Loucy (cell line): ENCODE measurements around the gene ZDHHC13.

Experiments used
- H2AFZ ChIP-seq: fragments of 200-600 bp; sonication (generic); 2 replicates; pipeline ENCODE4 v1.6.0; 2016; ENCODE audit warnings: antibody characterized with exemption, mild to moderate bottlenecking, low read length, moderate library complexity
- H3F3A ChIP-seq: fragments of 200-600 bp; 2 replicates; pipeline ENCODE4 v1.6.0; 2016; ENCODE audit warnings: antibody characterized with exemption, low read depth, mild to moderate bottlenecking
- H3K27me3 ChIP-seq: fragments of 200-600 bp; sonication (generic); 2 replicates; pipeline ENCODE4 v1.6.1; 2014; ENCODE audit warnings: low read length, mild to moderate bottlenecking; ENCODE audit not compliant: insufficient read depth, poor library complexity, severe bottlenecking
- H3K36me3 ChIP-seq: fragments of 200-600 bp; sonication (generic); 2 replicates; pipeline ENCODE4 v1.6.1; 2016; ENCODE audit warnings: low read length; ENCODE audit not compliant: insufficient read depth
- H3K4me1 ChIP-seq: fragments of 200-600 bp; sonication (generic); 2 replicates; pipeline ENCODE4 v1.5.1; 2014; ENCODE audit warnings: low read length, mild to moderate bottlenecking; ENCODE audit not compliant: insufficient read depth, poor library complexity, severe bottlenecking
- H3K4me2 ChIP-seq: fragments of 200-600 bp; sonication (generic); 2 replicates; pipeline ENCODE4 v1.6.0; 2014; ENCODE audit warnings: antibody characterized with exemption, low read length, low read depth, mild to moderate bottlenecking; ENCODE audit not compliant: poor library complexity, severe bottlenecking
- H3K4me3 ChIP-seq: fragments of 200-600 bp; sonication (generic); 2 replicates; pipeline ENCODE4 v1.5.1; 2014; ENCODE audit warnings: low read length, mild to moderate bottlenecking, mixed read lengths; ENCODE audit not compliant: poor library complexity, severe bottlenecking
- H3K79me2 ChIP-seq: fragments of 200-600 bp; sonication (generic); 2 replicates; pipeline ENCODE4 v1.6.1; 2014; ENCODE audit warnings: low read length; ENCODE audit not compliant: insufficient read depth
- H3K9ac ChIP-seq: fragments of 200-600 bp; sonication (generic); 2 replicates; pipeline ENCODE4 v1.6.0; 2014; ENCODE audit warnings: mild to moderate bottlenecking, low read depth, low read length, moderate library complexity; ENCODE audit not compliant: poor library complexity, severe bottlenecking
- H3K9me2 ChIP-seq: fragments of 200-600 bp; sonication (generic); replicated peaks from 2 replicates; pipeline ENCODE4 v1.6.1; 2016; ENCODE audit warnings: low read depth, low read length, mixed read lengths
- H3K9me3 ChIP-seq: fragments of 200-600 bp; sonication (generic); 2 replicates; pipeline ENCODE4 v1.6.1; 2014; ENCODE audit warnings: mild to moderate bottlenecking, antibody characterized with exemption, low read length, low read depth; ENCODE audit not compliant: insufficient read depth
- H4K20me1 ChIP-seq: fragments of 200-600 bp; sonication (generic); 2 replicates; pipeline ENCODE4 v1.6.0; 2014; ENCODE audit warnings: antibody characterized with exemption, low read length, mild to moderate bottlenecking; ENCODE audit not compliant: insufficient read depth, poor library complexity, severe bottlenecking
- CTCF ChIP-seq: fragments of 200-600 bp; sonication (generic); conservative IDR thresholded peaks from 2 replicates; pipeline ENCODE4 v1.5.1; 2014; ENCODE audit warnings: mild to moderate bottlenecking, antibody characterized with exemption, low read length
- EZH2phosphoT487 ChIP-seq: fragments of 200-600 bp; IDR thresholded peaks from 2 replicates; pipeline ENCODE4 v1.6.1; 2018; ENCODE audit warnings: antibody characterized with exemption, mild to moderate bottlenecking, moderate library complexity, borderline replicate concordance

ZDHHC13 gene

GRCh38 chr11:19218786-19219460 is 102.0 kb downstream of the ZDHHC13 start:
- Histone ChIP-seq H3F3A (no peaks in the 10 kb centered on the region), H3K36me3 (peaks cover 7% of the 10 kb centered on the region; the same call in 1 of the 2 replicates), H3K79me2 (no peaks in the 10 kb centered on the region), H3K4me2 (no peak overlapping the region), H3K4me3 (no peak overlapping the region), H3K9me2 (no peaks in the 10 kb centered on the region), H4K20me1 (no peaks in the 10 kb centered on the region), H3K9ac (no peak overlapping the region), H3K4me1 (peaks cover 21% of the 10 kb centered on the region), H3K9me3 (no peaks in the 10 kb centered on the region; the same call in 1 of the 2 replicates), H2AFZ (no peak overlapping the region), H3K27me3 (no peaks in the 10 kb centered on the region)
- TF ChIP-seq EZH2phosphoT487 (no peak), CTCF (no peak)

- H3F3A ChIP-seq, result no peaks in the 10 kb centered on the region
- no peak overlapping the region for H3K9ac ChIP-seq
- peaks cover 16% of the 10 kb centered on the region for H3K4me1 ChIP-seq
- no peak overlapping the region for H3K4me2 ChIP-seq
- no peak overlapping the region for H2AFZ ChIP-seq
- no peaks in the 10 kb centered on the region for H3K79me2 ChIP-seq
- H3K9me3 ChIP-seq, result no peaks in the 10 kb centered on the region; the same call in 1 of the 2 replicates
- H3K4me3 ChIP-seq, result no peak overlapping the region
- peaks cover 25% of the 10 kb centered on the region; the same call in 1 of the 2 replicates for H3K36me3 ChIP-seq
- no peaks in the 10 kb centered on the region for H4K20me1 ChIP-seq
- no peaks in the 10 kb centered on the region for H3K27me3 ChIP-seq
- TF ChIP-seq CTCF, result no peak
- TF ChIP-seq EZH2phosphoT487, result no peak
- no peaks in the 10 kb centered on the region for H3K9me2 ChIP-seq
Measured at GRCh38 chr11:19220903-19221724, 104.1 kb downstream of the ZDHHC13 start.

DNA sequence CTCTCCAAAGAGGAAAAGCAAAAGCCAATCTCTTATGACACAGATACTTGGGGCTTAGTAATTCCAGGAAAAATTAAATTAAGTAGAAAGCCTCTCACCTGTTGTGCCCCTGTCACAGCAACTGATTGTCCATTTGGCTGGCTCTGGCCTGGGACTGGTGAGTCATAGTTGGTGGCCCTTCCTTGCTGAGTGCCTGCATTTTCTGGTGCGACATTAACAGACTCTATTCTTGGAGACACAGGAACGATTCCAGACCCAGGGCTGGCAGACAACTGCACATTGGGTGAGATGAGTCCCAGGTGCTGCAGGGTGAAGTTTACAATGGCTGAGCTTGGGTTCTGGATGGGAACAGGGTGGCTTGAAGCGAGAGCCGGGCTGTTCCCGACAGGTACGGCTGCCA is 108.2 kb downstream of the ZDHHC13 start:
- Histone ChIP-seq H3K4me2 (no peak overlapping the region), H3K9me3 (no peaks in the 10 kb centered on the region; the same call in 1 of the 2 replicates), H3K36me3 (peaks cover 33% of the 10 kb centered on the region; the same call in 1 of the 2 replicates)

More for the DNA sequence above, 108.2 kb downstream of the ZDHHC13 start:
- Histone ChIP-seq H3K9me2 (no peaks in the 10 kb centered on the region), H2AFZ (no peak overlapping the region), H3K4me3 (no peak overlapping the region), H3K27me3 (no peaks in the 10 kb centered on the region), H3K9ac (no peak overlapping the region), H3F3A (no peaks in the 10 kb centered on the region), H4K20me1 (no peaks in the 10 kb centered on the region), H3K4me1 (peaks cover 9% of the 10 kb centered on the region), H3K79me2 (no peaks in the 10 kb centered on the region)
- TF ChIP-seq EZH2phosphoT487, result no peak
- no peak for TF ChIP-seq CTCF
